ENCODE results near the gene KPTN.
A peak's percentile ranks its signal among the peaks of the same experiment; 100 is the strongest.

KPTN gene

GRCh38 chr19:47509170-47509847 is 25.3 kb upstream of the KPTN start:
- DNase-seq: peak in 1 of 51 donors; percentile 37

DNA sequence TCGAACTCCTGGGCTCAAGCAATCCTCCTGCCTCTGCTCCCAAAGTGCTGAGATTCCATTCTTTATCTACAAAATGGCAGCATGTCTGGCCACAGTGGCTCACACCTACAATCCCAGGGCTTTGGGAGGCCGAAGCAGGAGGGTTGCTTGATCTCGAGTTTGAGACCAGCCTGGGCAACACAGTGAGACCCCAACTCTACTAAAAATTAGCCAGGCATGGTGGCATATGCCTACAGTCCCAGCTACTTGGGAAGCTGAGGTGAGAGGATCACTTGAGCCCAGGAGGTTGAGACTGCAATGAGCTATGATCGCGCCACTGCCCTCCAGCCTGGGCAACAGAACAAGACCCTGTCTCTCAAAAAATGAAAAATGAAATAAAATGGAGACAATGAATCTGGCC is 24.7 kb upstream of the KPTN start:
- no peak for DNase-seq

- peak in 8 of 51 donors; percentile 13 to 38 (median 23) for DNase-seq
These were observed 24.0 kb upstream of the KPTN start for GRCh38 chr19:47507924-47508553.

DNA sequence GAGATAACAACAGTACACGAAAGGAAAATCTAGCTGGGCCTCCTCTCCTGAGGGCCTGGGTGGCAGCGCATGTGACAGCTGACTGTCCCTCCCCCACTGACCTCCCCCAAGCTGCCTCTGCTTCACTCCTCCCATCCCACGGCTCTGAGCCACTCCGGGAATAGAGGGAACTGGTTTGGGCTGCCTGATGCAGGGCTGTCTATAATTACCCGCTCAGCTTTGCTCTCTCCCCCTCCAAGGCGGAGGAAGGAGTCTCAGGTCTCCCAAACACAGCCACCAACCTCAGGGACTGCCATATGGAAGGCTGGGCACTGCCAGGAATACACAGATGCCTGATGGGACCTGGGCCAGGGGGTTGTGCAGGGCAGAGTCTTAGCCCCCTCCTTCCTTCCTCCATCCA is 23.0 kb upstream of the KPTN start:
- DNase-seq: peak in 11 of 51 donors; percentile 15 to 72 (median 34)

GRCh38 chr19:47506459-47506858 is 22.4 kb upstream of the KPTN start:
- DNase-seq: peak in 7 of 51 donors; percentile 13 to 50 (median 25)

DNA sequence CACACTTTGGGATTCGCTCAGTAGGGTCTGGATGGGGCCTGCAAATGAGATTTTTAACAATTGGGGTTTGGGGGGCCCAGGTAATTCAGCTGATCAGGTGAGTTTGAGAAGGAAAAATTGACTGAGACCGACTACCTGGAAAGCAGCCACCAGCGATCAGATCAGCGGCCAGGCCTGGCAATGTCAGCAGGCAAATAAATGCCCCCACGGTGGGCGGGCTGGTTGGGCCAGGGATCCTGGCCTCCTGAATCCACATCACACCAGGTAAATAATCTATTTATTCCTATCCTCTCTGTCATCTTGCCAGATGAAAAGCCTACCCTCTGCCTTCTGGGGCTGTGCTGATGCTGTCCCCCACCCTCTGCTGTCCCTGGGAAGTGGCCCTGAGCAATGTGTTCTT is 21.5 kb upstream of the KPTN start:
- no peak for DNase-seq

DNA sequence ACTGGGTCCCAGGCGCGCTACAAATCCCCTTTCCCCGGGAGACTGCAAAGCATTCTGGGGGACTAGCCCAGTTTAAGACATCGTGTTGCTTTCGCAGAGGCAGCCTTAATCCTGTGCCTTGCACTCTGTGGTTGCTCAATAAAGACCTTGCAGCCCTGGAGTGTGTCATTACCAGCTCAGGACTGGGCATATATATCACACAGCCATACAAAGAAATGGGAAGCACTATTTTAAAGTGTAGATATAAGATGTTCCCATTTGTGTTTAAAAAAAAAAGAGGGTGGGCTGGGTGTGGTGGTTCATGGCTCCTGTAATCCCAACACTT is 19.8 kb upstream of the KPTN start:
- DNase-seq: no peak

DNA sequence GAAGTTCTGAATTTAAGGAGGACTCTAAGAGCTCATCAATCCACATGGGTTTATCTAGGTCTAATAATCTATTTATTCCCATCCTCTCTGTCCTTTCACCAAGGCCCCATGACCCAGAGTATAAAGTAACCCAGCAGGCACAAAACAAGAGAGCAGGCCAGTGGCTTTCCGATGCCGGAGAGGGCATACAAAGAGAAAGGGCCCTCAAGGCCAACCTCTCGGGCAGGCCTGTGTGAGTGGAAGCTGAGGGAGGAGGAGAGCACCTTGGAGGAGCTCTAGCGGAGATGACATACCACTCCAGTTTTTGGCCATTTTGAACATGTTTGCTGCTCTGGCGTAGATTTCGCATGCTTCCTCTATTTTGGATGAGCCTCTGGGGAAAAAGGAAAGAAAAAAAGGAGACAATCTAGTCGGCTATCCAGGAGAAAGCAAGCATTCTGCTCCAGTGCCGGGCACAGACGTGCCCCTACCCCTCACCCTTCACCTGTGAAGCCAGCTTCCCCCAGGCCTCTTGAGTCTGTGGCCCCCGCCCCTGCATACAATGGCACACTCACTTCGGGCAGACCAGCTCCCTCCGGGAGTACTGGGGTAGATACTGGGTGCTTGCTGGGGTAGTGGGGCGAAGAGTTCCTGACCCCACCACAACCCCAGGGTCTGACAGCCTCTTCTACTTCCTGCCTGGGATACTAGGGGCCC is 19.3 kb upstream of the KPTN start:
- DNase-seq: no peak

GRCh38 chr19:47499863-47500830 is 16.1 kb upstream of the KPTN start:
- DNase-seq: peak in 2 of 51 donors; percentile 17 to 22

- DNase-seq: peak in 4 of 51 donors; percentile 7 to 32 (median 28)
These were observed 15.4 kb upstream of the KPTN start for GRCh38 chr19:47499371-47499770.

DNA sequence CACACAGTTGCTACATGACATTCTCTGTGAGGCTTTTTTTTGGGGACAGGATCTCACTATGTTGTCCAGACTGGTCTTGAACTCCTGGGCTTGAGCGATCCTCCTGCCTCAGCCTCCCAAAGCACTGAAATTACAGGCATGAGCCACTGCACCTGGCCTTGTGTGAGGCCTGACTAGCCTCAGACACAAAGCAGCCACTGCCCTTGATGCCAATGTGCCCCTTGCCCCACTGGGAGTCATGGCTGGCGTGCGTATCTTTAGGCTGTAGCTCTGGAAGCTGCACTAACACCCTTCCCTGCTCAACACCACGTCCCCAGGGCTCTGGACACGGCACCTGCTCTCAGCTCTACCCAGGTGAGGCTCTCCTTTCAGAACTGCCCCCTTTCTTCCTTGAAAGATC is 14.5 kb upstream of the KPTN start:
- DNase-seq: no peak

DNA sequence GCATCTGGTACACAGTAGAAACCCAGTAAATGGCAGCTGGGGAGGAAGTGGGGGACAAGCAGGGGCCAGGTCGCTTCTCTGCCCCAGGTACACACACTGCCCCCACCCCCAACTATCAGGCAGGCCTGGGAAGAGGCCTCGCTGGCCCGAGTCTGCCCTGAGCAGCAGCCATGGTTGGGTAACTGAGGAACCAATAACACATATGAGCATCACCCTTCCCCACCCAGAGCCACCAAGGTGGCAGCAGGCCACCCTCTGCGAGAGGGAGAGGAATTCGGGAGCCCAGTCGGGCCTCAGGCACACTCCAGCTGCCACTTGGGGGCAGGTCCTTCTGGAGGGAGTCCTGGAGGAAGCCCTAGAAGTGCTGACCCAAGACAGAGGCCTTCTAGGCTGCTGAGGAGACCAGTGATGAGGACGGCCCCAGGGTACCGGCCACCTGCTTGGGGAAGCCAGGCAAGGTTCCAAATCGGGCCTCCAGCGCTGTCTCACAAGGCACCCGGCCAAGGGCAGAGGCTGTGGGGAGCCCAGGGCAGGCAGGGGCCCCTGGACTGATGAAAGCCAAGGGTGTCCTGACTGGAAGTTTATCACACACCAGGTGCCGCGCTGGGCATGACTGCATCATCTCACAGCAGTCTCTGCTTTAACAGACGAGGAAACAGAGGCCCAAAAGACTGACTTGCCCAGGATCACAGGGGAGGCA is 14.0 kb upstream of the KPTN start:
- peak in 1 of 51 donors; percentile 16 for DNase-seq

DNA sequence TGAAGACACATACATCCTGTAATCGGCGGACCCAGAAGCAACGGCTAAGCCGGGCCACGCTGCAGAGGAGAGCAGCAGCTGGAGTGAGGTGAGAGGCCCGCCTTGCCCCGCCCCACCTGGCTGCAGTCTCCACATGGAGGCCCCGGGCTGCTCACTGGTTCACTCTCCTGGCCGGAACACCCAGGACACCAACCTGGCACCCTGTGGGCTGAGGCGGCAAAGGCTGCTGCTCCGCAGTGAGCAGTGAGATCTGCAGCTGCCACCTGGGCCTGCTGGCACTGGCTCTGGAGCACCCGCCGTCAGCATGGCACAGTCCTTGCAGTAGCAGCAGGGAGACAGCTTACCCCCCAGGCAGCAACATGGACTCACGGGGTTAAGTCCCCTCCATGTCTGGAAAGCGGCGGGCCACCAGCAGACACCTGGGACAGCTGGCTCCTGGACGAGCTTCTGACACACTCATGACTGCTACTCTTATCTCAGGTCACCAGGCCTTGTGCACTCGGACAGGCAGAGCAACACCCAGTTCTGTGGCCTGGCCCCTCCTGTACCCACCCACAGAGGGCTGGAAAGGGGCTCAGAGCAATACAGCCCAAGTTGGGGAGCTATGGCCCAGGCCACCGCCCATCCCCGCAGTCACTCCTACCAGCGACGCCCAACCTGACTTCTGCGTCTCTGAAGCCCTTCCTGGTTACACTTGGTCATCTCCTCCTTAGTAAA is 13.2 kb upstream of the KPTN start:
- DNase-seq: peak in 9 of 51 donors; percentile 13 to 46 (median 20)

DNA sequence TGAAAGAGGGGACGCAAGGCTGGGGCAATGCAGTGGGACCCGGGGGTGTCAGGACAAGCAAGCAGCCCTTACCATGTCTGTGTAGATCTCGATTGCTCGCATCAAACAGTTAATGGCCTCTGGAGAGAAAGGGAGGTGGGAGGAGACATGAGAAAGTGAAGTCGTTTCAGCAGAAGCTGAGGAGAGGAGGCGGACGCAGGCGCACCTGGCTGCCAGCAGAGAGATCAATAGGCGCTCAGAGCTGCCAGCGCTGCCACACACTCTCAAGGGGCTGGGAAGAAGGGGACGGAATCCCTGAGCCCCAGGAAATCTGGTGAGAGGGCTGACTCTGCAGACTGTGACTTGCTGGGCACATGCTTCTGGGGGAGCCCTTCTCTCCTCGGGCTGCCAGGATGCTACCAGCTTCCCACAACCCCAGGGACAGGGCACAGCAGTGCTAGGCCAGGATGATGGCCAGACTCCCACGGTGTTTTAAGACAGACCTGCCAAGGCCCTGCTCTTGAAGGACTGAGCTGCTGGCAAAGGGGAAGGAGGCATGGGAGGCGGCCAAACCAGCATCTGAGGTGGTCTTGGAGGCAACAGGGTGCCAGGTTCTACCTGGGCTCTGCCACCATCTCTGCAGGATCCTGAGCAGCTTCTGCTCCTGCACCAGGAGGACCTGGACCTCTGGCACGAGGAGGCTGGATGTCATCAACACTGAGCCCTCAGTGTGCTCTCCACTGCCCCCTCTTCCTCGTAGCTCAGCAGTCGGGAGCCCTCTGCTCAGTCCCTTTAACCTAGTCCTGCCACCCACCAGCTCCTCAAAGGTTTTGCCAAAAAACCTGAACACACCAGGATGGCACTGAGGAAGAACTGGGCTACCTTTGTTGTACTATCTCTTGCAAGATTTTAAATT is 11.7 kb upstream of the KPTN start:
- DNase-seq: peak in 20 of 51 donors; percentile 13 to 69 (median 33)

GRCh38 chr19:47494729-47495128 is 10.7 kb upstream of the KPTN start:
- no peak for DNase-seq

GRCh38 chr19:47494211-47494547 is 10.2 kb upstream of the KPTN start:
- no peak for DNase-seq

- no peak for DNase-seq
These were observed 9.6 kb upstream of the KPTN start for GRCh38 chr19:47493378-47494210.

Data from hypothalamus (tissue), 51 donors.